ENCODE measurements around the gene ANO6.
A peak's percentile ranks its signal among the peaks of the same experiment; 100 is the strongest.

ANO6 gene

DNA sequence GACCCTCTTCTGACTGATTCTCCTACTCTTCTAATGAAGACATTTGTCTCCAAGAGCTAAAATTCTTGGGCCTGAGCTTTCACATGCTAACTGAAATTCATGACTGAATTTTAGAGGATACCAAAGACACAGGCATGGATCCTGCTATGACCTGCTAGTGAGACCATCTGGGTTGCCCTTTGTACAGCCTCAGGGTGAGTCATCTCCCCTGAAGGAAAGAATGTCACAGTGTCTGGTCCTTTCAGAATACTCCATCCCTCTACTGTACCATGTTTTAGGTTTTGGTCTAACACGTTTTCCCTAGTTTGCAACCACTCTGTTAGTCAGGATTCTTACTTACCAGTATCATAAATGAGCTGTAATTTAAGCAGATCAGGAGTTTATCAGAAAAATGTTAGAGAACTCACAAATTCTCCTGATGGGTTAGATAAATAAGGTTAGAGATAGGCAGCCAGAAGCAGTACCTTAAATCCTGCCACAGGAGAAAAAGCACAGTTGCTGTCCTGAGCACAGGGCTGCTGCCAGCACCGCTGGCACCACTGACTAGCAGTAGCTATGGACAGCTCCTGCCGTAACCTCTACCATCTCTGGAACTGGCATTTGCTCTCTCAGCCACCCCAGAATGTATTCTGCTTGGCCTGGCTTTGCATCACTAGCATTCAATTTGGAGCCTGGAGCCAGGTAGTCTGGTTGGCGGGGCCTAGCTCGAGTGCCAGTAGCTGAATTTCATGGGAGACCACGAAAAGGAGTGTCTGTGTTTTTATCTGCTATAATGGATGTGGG is 127.6 kb downstream of the ANO6 start:
- in situ Hi-C loops (cut with HindIII; ENCODE audit: low sequenced_read_pairs), result no loop called here
- no peak overlapping the region for H3K4me3 ChIP-seq (ENCODE audit: low read depth, low read length)
- peak; percentile 32 for DNase-seq (ENCODE audit: low read depth, low spot score)
- TF ChIP-seq, protein P1, sequence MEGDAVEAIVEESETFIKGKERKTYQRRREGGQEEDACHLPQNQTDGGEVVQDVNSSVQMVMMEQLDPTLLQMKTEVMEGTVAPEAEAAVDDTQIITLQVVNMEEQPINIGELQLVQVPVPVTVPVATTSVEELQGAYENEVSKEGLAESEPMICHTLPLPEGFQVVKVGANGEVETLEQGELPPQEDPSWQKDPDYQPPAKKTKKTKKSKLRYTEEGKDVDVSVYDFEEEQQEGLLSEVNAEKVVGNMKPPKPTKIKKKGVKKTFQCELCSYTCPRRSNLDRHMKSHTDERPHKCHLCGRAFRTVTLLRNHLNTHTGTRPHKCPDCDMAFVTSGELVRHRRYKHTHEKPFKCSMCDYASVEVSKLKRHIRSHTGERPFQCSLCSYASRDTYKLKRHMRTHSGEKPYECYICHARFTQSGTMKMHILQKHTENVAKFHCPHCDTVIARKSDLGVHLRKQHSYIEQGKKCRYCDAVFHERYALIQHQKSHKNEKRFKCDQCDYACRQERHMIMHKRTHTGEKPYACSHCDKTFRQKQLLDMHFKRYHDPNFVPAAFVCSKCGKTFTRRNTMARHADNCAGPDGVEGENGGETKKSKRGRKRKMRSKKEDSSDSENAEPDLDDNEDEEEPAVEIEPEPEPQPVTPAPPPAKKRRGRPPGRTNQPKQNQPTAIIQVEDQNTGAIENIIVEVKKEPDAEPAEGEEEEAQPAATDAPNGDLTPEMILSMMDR (IDR thresholded peaks at IDR 0.05; ENCODE audit: low read depth, low read length), result no peak

DNA sequence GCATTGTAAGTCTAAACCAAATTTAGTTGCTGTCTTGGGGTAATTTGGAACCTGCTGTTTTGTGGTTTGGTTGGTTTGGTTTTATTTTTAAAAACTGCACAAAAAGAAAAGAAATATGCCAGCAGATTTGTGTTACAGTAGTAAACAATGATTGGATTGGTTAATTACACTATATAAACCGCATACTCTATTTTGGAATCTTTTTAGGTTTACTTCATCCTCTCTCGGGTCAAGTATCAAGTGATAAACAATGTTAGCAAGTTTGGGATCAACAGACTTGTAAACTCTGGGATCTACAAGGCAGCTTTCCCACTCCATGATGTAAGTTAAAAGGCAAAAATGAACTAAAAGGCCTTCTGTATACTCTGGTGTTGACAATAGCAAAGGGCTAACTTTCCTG is 132.4 kb downstream of the ANO6 start:
- in situ Hi-C loops (cut with HindIII; ENCODE audit: low sequenced_read_pairs), result no loop called here
- TF ChIP-seq, protein P1 (IDR thresholded peaks at IDR 0.05; ENCODE audit: low read depth, low read length), result no peak

DNA sequence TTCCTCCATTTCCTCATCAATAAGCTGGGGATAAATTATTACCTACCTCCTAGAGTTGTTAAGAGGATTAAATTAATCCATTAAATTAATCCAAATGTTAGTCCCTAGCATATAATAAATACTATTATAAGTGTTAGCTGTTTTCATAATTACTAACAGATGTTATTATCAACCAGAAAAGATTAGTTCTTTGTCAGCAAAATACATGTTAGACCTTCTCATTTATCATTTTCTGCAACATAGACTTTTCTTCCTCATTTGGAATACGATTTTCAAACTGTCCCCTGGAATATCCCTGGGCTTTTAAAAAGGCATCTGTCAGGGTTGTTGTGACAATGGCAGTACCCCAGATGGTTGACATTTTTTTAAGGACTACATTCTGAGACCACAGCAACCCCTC is 133.1 kb downstream of the ANO6 start:
- DNase-seq (ENCODE audit: low read depth, low spot score), result no peak
- TF ChIP-seq, protein P1 (IDR thresholded peaks at IDR 0.05; ENCODE audit: low read depth, low read length), result no peak
- in situ Hi-C loops (cut with HindIII; ENCODE audit: low sequenced_read_pairs), result no loop called here
- no peak overlapping the region for H3K4me3 ChIP-seq (ENCODE audit: low read depth, low read length)

More for the DNA sequence above, 132.4 kb downstream of the ANO6 start:
- DNase-seq (ENCODE audit: low read depth, low spot score), result no peak
- no peak overlapping the region for H3K4me3 ChIP-seq (ENCODE audit: low read depth, low read length)

GRCh38 chr12:45349916-45350315 is 134.0 kb downstream of the ANO6 start:
- H3K4me3 ChIP-seq (ENCODE audit: low read depth, low read length), result no peak overlapping the region
- TF ChIP-seq, protein P1 (IDR thresholded peaks at IDR 0.05; ENCODE audit: low read depth, low read length), result no peak
- no peak for DNase-seq (ENCODE audit: low read depth, low spot score)
- in situ Hi-C loops (cut with HindIII; ENCODE audit: low sequenced_read_pairs), result no loop called here

DNA sequence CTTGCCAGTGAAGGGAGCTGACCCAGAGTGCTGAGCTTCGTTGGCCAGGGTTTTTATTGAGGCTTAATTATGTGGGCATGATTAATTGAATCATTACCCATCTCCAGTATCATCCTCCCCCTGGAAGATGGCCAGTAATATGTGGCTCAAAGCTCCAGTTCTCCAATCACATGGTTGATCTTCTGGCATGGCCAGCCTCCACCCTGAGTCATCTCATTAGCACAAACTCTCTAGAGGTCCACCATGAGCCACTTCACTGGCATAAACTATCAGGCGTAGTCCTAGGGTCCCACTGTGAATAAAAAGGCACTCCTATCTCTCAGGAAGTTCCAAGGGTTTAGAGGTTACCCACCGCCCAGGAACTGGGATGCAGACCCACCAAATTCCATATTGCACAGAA is 135.0 kb downstream of the ANO6 start:
- TF ChIP-seq, protein P1 (IDR thresholded peaks at IDR 0.05; ENCODE audit: low read depth, low read length), result no peak
- H3K4me3 ChIP-seq (ENCODE audit: low read depth, low read length), result no peak overlapping the region
- in situ Hi-C loops (cut with HindIII; ENCODE audit: low sequenced_read_pairs), result no loop called here
- DNase-seq (ENCODE audit: low read depth, low spot score), result no peak

DNA sequence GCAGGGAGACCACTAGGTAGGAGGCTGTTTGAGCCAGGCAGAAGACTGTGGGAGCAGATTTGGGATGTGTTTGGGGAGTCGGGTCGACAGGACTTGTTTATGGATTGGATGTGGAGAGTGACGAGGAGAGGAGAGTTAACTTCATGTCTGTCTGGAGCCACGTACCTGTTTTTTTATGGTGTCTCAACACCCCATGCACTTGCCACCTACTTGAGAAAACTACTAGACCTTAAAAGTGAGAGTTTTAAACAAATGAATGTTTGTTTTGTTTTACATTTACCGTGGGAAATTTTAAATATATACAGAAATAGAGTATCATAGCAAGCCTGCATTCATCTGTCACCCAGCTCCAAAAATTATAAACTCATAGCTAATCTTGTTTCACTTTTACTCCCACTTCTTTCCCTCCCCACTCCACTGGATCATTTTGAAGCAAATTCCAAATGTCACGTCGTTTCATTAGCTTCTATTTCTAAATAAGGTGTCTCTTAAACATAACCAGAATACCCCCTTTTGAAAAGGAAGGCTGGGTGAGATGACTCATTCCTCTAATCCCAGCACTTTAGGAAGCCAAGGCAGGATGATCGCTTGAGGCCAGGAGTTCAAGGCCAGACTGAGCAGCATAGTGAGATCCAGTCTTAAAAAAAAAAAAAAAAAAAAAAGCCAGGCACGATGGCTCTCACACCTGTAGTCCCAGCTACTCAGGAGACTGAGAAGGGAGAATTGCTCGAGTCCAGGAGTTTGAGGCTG is 136.2 kb downstream of the ANO6 start:
- TF ChIP-seq, protein P1 (IDR thresholded peaks at IDR 0.05; ENCODE audit: low read depth, low read length), result no peak
- in situ Hi-C loops (cut with HindIII; ENCODE audit: low sequenced_read_pairs), result no loop called here
- DNase-seq (ENCODE audit: low read depth, low spot score), result no peak
- no peak overlapping the region for H3K4me3 ChIP-seq (ENCODE audit: low read depth, low read length)
